ENCODE data around the gene GPC5.

GRCh38 chr13:91593456-91593855 is 195.0 kb downstream of the GPC5 start:
- TF ChIP-seq EZH2 (IDR thresholded peaks at IDR 0.05; ENCODE audit: insufficient read depth, poor library complexity, severe bottlenecking) = no peak
- TF ChIP-seq EZH2phosphoT487 (IDR thresholded peaks at IDR 0.05; ENCODE audit: insufficient read depth, low read depth) = no peak

Data from GM23248 (cell line).